Trophoblast cell (in vitro differentiated cells and primary cell): ENCODE results near the gene GOLGA6L2.
"Not testable (repeated sequence)": the region's sequence is repeated elsewhere in the genome, so short reads cannot be mapped to it uniquely, and the experiment has no call there.

Experiments
- DNase-seq, 2 donors: peaks; one replicate each; pipeline ENCODE4 v3.0.0-alpha.2; 2016
- H2AFZ ChIP-seq: 2 replicates; pipeline ENCODE4 v1.6.1; 2013; ENCODE audit warnings: low read length, moderate library complexity, mild to moderate bottlenecking; ENCODE audit not compliant: insufficient read depth, poor library complexity
- H2AK5ac ChIP-seq: 2 replicates; pipeline ENCODE4 v1.6.1; 2013; ENCODE audit warnings: mild to moderate bottlenecking, low read length
- H2BK120ac ChIP-seq: 2 replicates; pipeline ENCODE4 v1.6.1; 2013; ENCODE audit warnings: low read length, mild to moderate bottlenecking, moderate library complexity; ENCODE audit not compliant: insufficient read depth, poor library complexity
- H2BK12ac ChIP-seq: 2 replicates; pipeline ENCODE4 v1.6.1; 2013; ENCODE audit warnings: mild to moderate bottlenecking, low read length, moderate library complexity
- H2BK5ac ChIP-seq: 2 replicates; pipeline ENCODE4 v1.6.1; 2013; ENCODE audit warnings: low read length, low read depth, moderate library complexity, mild to moderate bottlenecking; ENCODE audit not compliant: poor library complexity
- H3K14ac ChIP-seq: 2 replicates; pipeline ENCODE4 v1.6.1; 2013; ENCODE audit warnings: mild to moderate bottlenecking, low read length
- H3K18ac ChIP-seq: 2 replicates; pipeline ENCODE4 v1.6.1; 2013; ENCODE audit warnings: mild to moderate bottlenecking, low read length
- H3K23ac ChIP-seq: 2 replicates; pipeline ENCODE4 v1.6.1; 2013; ENCODE audit warnings: low read length
- H3K27ac ChIP-seq: 2 replicates; pipeline ENCODE4 v1.5.1; 2013; ENCODE audit warnings: low read depth, mild to moderate bottlenecking, inconsistent platforms, low read length, moderate library complexity
- H3K27me3 ChIP-seq: 2 replicates; pipeline ENCODE4 v1.6.1; 2013; ENCODE audit warnings: inconsistent platforms, mild to moderate bottlenecking, low read length, moderate library complexity; ENCODE audit not compliant: insufficient read depth
- H3K36me3 ChIP-seq, 2 experiments: 1 replicate in 1 of 2; 2 replicates in 1 of 2; pipeline ENCODE4 v1.6.1; 2013; ENCODE audit warnings: low read length in 2 of 2, mild to moderate bottlenecking in 2 of 2, moderate library complexity in 1 of 2; ENCODE audit not compliant: insufficient read depth in 2 of 2, control insufficient read depth in 1 of 2
- H3K4ac ChIP-seq: 2 replicates; pipeline ENCODE4 v1.6.1; 2013; ENCODE audit warnings: low read depth, mild to moderate bottlenecking, low read length, moderate library complexity
- H3K4me1 ChIP-seq, 2 experiments: 1 replicate in 1 of 2; 2 replicates in 1 of 2; pipeline ENCODE4 v1.6.1; 2013; ENCODE audit warnings: low read length in 2 of 2, mild to moderate bottlenecking in 2 of 2, moderate library complexity in 1 of 2; ENCODE audit not compliant: insufficient read depth in 2 of 2, control insufficient read depth in 1 of 2
- H3K4me2 ChIP-seq: 2 replicates; pipeline ENCODE4 v1.6.1; 2013; ENCODE audit warnings: inconsistent platforms, mild to moderate bottlenecking, low read length, moderate library complexity
- H3K4me3 ChIP-seq: 2 replicates; pipeline ENCODE4 v1.5.1; 2013; ENCODE audit warnings: mild to moderate bottlenecking, low read depth, low read length, inconsistent platforms
- H3K79me1 ChIP-seq: one replicate; pipeline ENCODE4 v1.6.1; 2013; ENCODE audit warnings: low read length
- H3K79me2 ChIP-seq: 2 replicates; pipeline ENCODE4 v1.6.1; 2013; ENCODE audit warnings: low read length, mild to moderate bottlenecking; ENCODE audit not compliant: control insufficient read depth, insufficient read depth, poor library complexity
- H3K9ac ChIP-seq: 2 replicates; pipeline ENCODE4 v1.6.1; 2013; ENCODE audit warnings: mild to moderate bottlenecking, low read length
- H3K9me3 ChIP-seq: 2 replicates; pipeline ENCODE4 v1.6.1; 2013; ENCODE audit warnings: low read depth, mild to moderate bottlenecking, control low read depth, inconsistent platforms, low read length; ENCODE audit not compliant: insufficient read depth
- H4K12ac ChIP-seq: 2 replicates; pipeline ENCODE4 v1.6.1; 2013; ENCODE audit warnings: low read depth, mild to moderate bottlenecking, low read length, moderate library complexity
- H4K8ac ChIP-seq: 2 replicates; pipeline ENCODE4 v1.6.1; 2013; ENCODE audit warnings: low read depth, mild to moderate bottlenecking, low read length, moderate library complexity
- H4K91ac ChIP-seq: one replicate; pipeline ENCODE4 v1.6.1; 2013; ENCODE audit warnings: low read depth, mild to moderate bottlenecking, low read length, moderate library complexity
- WGBS: extraction: QIAGEN DNeasy Blood & Tissue Kit; methylation state at CpG from one replicate; pipeline ENCODE4 v1.1.7; 2013; ENCODE audit warnings: missing lambda C conversion rate; ENCODE audit not compliant: insufficient read length, insufficient coverage; ENCODE audit errors: extremely low coverage; 5-methylcytosine and 5-hydroxymethylcytosine counted together

GOLGA6L2 gene

DNA sequence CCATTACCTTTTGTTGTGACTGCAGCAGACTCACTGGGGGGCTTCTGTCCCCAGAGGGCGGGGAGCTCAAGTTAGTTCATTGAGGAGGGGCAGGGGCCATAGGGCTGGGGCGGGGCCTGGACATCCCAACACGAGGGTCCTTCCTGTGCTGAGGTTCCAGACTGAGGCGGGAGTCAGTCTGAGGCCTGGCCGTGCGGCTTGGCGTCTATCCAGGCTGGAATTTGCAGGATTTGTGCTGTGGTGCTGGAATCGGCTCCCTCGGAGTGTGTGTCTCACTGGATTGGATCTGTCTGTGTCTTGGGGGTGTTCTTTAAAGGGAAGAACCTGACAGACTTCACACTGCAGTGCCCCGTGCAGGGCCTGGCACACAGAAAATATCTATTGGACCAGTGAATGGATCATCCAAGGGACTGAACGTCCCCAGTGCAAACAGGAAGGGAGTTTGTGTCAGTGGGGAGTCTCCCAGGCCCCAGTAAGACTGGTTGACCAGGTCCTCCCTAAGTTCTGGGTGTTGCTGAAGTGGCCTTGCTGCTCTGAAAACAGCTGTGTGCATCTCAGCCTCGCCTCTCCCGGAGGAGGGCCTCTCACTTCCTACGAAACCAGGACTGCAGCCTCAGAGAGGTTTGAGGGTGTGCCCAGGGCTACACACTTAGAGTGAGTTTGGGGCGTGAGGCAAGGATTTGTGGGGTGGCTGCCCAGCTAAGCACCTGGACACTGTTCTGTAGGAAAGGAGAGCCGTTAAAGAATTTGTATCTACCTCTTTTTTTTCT lies 26.1 kb downstream of the GOLGA6L2 start:
- no peak overlapping the region for H3K4me2 ChIP-seq
- H3K18ac ChIP-seq, result no peak overlapping the region
- no peak overlapping the region for H2AFZ ChIP-seq
- peaks cover 21% of the 10 kb centered on the region for H3K9me3 ChIP-seq
- no peak overlapping the region for H4K12ac ChIP-seq
- H2BK5ac ChIP-seq, result no peak overlapping the region
- no peak overlapping the region for H3K27ac ChIP-seq
- H3K79me1 ChIP-seq, result peaks cover 2% of the 10 kb centered on the region
- peaks cover 3% of the 10 kb centered on the region in 2 experiments for H3K4me1 ChIP-seq
- no peak overlapping the region for H3K23ac ChIP-seq
- no peak overlapping the region for H2BK12ac ChIP-seq
- H3K9ac ChIP-seq, result no peak overlapping the region
- no peaks in the 10 kb centered on the region for H3K79me2 ChIP-seq
- no peak overlapping the region for H3K14ac ChIP-seq
- no peak overlapping the region for H3K4ac ChIP-seq
- H2AK5ac ChIP-seq, result no peak overlapping the region
- H3K4me3 ChIP-seq, result no peak overlapping the region
- no peak for DNase-seq
- no peaks in the 10 kb centered on the region for H3K27me3 ChIP-seq
- peak overlapping the region; percentile 7 for H4K91ac ChIP-seq
- H2BK120ac ChIP-seq, result no peak overlapping the region
- H3K36me3 ChIP-seq, result no peaks in the 10 kb centered on the region
- H4K8ac ChIP-seq, result no peak overlapping the region
- no CpG with 5 or more reads among the region's 16 CpGs for WGBS

DNA sequence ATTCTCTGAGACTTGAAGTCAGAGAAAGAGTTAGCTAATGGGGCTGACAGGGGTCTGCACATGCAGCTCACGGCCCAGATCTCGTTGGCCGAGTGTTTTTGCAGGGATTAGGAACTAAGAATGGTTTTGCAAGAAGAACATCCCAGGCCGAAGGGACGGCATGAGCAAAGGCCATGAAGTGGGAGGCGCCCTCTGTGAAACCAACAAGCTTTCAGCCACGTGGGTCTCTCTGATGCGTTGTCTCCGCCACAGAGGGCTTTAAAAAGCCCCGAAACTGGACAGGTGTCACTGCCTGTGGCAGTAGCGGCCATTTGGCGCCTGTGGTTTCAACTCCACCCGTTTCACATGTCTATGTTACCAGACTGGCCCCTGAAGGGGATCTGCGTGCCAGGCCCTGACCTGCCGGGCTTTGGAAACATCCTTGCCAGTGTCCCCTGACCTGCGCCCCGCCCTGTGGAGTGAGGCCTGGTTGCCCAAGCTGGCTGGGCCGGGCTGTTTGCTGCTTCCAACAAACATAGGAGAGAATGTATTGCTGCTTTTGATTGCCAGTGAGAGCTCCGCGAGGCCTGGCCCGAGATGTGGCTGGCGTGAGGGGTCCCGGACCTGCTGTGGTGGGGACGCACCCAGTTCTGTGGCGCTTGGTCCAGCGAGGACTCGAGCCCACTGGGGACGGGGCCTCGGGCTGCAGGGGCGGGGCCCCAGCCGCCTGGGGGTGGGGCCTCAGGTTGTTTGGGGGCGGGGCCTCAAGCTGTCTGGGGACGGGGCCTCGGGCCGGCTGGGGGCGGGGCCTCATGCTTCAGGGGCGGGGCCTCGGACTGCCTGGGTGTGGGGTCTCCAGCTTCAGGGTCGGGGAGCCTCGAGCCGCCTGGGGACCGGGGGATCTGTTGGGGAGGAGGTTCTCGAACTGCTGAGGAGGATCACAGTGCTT lies 30.4 kb downstream of the GOLGA6L2 start:
- no peak overlapping the region for H2BK12ac ChIP-seq
- no peak overlapping the region for H4K12ac ChIP-seq
- H4K8ac ChIP-seq, result no peak overlapping the region
- DNase-seq, result no peak
- H3K9me3 ChIP-seq, result peaks cover 21% of the 10 kb centered on the region
- no peak overlapping the region for H2BK120ac ChIP-seq
- no peak overlapping the region for H3K4me3 ChIP-seq
- no peak overlapping the region for H2AFZ ChIP-seq
- H2BK5ac ChIP-seq, result no peak overlapping the region
- H3K79me2 ChIP-seq, result no peaks in the 10 kb centered on the region
- no peak overlapping the region for H3K14ac ChIP-seq
- no peak overlapping the region for H3K27ac ChIP-seq
- H3K4me2 ChIP-seq, result no peak overlapping the region
- H3K9ac ChIP-seq, result no peak overlapping the region
- H3K27me3 ChIP-seq, result no peaks in the 10 kb centered on the region
- H3K4ac ChIP-seq, result no peak overlapping the region
- H3K4me1 ChIP-seq, result no peaks in the 10 kb centered on the region
- no peak overlapping the region for H2AK5ac ChIP-seq
- H3K18ac ChIP-seq, result no peak overlapping the region
- H3K23ac ChIP-seq, result no peak overlapping the region
- no peaks in the 10 kb centered on the region for H3K79me1 ChIP-seq
- no peaks in the 10 kb centered on the region for H3K36me3 ChIP-seq
- no peak overlapping the region for H4K91ac ChIP-seq
- no CpG with 5 or more reads among the region's 43 CpGs for WGBS

DNA sequence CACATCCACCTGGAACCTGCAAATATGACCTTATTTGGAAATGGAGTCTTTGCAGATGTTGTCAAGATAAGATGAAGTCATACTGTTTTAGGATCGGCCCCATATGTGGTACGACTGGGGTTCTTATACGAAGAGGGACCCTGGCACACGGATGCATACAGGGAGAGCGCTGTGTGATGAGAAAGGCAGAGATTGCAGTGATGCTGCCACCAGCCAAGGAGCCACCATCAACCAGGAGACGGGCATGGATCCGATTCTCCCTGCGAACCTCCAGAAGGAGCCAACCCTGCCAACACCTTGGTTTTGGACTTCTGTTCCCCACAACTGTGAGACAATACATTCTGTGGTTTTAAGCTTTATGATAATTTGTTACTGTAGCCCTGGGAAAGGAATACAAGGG lies 31.2 kb downstream of the GOLGA6L2 start:
- H3K4me3 ChIP-seq, H3K4me1 ChIP-seq, H3K9ac ChIP-seq, H2BK120ac ChIP-seq, DNase-seq, H3K27ac ChIP-seq, H2BK12ac ChIP-seq, H3K23ac ChIP-seq, H4K8ac ChIP-seq, H3K4me2 ChIP-seq, H3K79me2 ChIP-seq, H3K18ac ChIP-seq, H2AFZ ChIP-seq, H3K79me1 ChIP-seq, H3K4ac ChIP-seq, H3K14ac ChIP-seq, H2AK5ac ChIP-seq, H4K12ac ChIP-seq, H4K91ac ChIP-seq, H3K36me3 ChIP-seq, H2BK5ac ChIP-seq, H3K27me3 ChIP-seq: not testable (repeated sequence)
- WGBS, result no CpG with 5 or more reads among the region's 8 CpGs
- peaks cover 20% of the 10 kb centered on the region for H3K9me3 ChIP-seq

DNA sequence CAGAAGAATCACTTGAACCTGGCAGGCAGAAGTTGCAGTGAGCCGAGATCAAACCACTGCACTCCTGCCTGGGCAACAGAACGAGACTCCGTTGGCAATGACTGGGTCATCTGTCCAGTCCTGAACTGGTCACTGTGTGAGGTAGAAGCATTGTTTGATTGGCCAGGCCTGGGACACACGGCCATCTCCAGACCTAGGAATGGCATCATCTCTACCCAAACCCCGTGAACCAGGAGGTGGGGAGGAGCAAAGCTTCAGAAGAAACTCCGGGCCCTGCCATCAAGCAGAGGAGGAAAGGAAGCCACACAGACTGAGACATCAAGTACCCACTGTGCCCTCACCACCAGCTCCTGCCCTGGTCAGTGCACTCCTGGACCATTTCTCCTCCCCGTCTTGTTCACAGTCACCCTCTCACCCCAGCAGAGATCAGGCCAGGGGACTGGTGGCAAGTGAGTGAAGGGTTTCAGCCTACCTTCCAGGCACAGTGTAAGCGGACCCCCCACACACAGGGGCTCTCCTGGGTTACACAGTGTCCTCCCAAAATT lies 31.6 kb downstream of the GOLGA6L2 start:
- Histone ChIP-seq H4K8ac (no peak overlapping the region), H2BK12ac (no peak overlapping the region), H3K14ac (no peak overlapping the region), H3K79me1 (no peaks in the 10 kb centered on the region), H3K27me3 (no peaks in the 10 kb centered on the region), H2AFZ (no peak overlapping the region), H3K4me1 (no peaks in the 10 kb centered on the region), H3K9ac (no peak overlapping the region), H4K91ac (no peak overlapping the region), H4K12ac (no peak overlapping the region), H2BK5ac (no peak overlapping the region), H2AK5ac (no peak overlapping the region), H3K4me3 (no peak overlapping the region), H3K27ac (no peak overlapping the region), H3K9me3 (peaks cover 21% of the 10 kb centered on the region), H3K4ac (no peak overlapping the region), H3K23ac (no peak overlapping the region), H3K4me2 (no peak overlapping the region), H3K79me2 (no peaks in the 10 kb centered on the region), H3K18ac (no peak overlapping the region), H3K36me3 (no peaks in the 10 kb centered on the region), H2BK120ac (no peak overlapping the region)
- no peak for DNase-seq
- no CpG with 5 or more reads among the region's 8 CpGs for WGBS
